Mucosa of descending colon (tissue), 3 donors: Measurements from ENCODE around the gene DOC2B. TPM values are rescaled to one million over a fixed set of nuclear protein-coding genes. Genes with fewer than 3 reads are reported as not detected.

Experiments
- ATAC-seq: fragments of 200-7000 bp; cut with Tn5 transposase; one replicate; pipeline ENCODE4 v1.9.1; 2020; ENCODE audit warnings: mild to moderate bottlenecking, moderate library complexity
- DNase-seq, 3 donors: peaks; one replicate each; pipeline ENCODE4 v3.0.0-alpha.2; 2020
- H3K36me3 ChIP-seq: fragments of 200-600 bp; one replicate; pipeline ENCODE4 v1.8.0; 2021; ENCODE audit warnings: low read depth, mild to moderate bottlenecking
- H3K4me1 ChIP-seq: fragments of 200-600 bp; one replicate; pipeline ENCODE4 v1.8.0; 2021; ENCODE audit warnings: low read depth, mild to moderate bottlenecking
- H3K4me3 ChIP-seq: fragments of 200-600 bp; one replicate; pipeline ENCODE4 v1.8.0; 2021; ENCODE audit warnings: mild to moderate bottlenecking
- H3K9me3 ChIP-seq: fragments of 200-600 bp; one replicate; pipeline ENCODE4 v1.8.0; 2021; ENCODE audit warnings: mild to moderate bottlenecking
- intact Hi-C, 2 donors: fragments of 100-400 bp; cut with DNase I in 1 of 2; cut with micrococcal nuclease in 1 of 2; formaldehyde crosslinking; loops; one replicate each; pipeline versions ENCODE4 v1.11.0 to v1.11.1; 2022; cut with DNase I, micrococcal nuclease
- total RNA-seq, 3 donors: library from RNA; stranded (reverse); fragmentation: NEBNext Ultra II Directional in 2 of 3; extraction: Animal tissue kit (Norgen Biotek cat#: 25700) in 2 of 3; gene quantifications; one replicate each; pipeline versions ENCODE4 v1.2.1 to v1.2.4, GENCODE V29; 2021 to 2023
- TF ChIP-seq, protein P1 (sequence below): fragments of 200-600 bp; IDR thresholded peaks from one replicate; pipeline ENCODE4 v1.8.0; 2022; ENCODE audit warnings: antibody characterized with exemption, mild to moderate bottlenecking
- donor health status: DM: no; HTN: no; CAD: no; lungs with moderate emphysema.
- donor health status: DM: no; HTN: no; CAD: no.
- donor health status: DM: no; HTN: yes; CAD: no.

DOC2B gene
- total RNA-seq, 3 donors from 2014 or later: 3.2 to 6.7 (median 4.0) TPM

DNA sequence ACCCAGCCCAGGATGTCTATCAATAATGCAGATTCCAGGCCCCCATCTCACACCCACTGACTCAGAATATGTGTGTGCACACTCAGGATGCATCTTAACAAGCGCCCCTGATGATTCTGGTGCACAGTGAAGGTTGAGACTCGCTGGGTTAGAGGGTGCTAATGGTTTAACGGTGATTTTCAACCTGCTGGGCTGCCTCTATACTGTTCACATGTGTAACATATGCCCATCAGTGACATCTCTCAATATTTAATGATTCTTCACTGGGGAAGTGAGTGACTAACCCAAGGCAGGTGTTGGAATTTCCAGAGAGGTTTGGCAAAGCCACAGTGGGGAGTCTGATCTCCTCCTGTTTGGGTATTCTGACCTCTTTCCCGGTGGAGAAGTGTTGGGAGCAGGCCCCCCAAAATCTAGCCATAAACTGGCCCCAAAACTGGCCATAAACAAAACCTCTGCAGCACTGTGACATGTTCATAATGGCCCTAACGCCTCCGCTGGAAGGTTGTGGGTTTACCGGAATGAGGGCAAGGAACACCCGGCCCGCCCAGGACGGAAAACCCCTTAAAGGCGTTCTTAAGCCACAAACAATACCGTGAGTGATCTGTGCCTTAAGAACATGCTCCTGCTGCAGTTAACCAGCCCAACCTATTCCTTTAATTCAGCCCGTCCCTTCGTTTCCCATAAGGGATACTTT is 4.1 kb upstream of the DOC2B start:
- peaks cover 4% of the 10 kb centered on the region for H3K4me1 ChIP-seq
- DNase-seq: no peak
- ATAC-seq: no peak
- H3K4me3 ChIP-seq: no peak overlapping the region
- no peaks in the 10 kb centered on the region for H3K36me3 ChIP-seq
- H3K9me3 ChIP-seq: no peaks in the 10 kb centered on the region
- TF ChIP-seq, protein P1, sequence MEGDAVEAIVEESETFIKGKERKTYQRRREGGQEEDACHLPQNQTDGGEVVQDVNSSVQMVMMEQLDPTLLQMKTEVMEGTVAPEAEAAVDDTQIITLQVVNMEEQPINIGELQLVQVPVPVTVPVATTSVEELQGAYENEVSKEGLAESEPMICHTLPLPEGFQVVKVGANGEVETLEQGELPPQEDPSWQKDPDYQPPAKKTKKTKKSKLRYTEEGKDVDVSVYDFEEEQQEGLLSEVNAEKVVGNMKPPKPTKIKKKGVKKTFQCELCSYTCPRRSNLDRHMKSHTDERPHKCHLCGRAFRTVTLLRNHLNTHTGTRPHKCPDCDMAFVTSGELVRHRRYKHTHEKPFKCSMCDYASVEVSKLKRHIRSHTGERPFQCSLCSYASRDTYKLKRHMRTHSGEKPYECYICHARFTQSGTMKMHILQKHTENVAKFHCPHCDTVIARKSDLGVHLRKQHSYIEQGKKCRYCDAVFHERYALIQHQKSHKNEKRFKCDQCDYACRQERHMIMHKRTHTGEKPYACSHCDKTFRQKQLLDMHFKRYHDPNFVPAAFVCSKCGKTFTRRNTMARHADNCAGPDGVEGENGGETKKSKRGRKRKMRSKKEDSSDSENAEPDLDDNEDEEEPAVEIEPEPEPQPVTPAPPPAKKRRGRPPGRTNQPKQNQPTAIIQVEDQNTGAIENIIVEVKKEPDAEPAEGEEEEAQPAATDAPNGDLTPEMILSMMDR: no peak
- intact Hi-C loops: no loop called here

GRCh38 chr17:183021-183420 is 1.6 kb upstream of the DOC2B start:
- no peak for ATAC-seq
- TF ChIP-seq, protein P1: no peak
- peaks cover 4% of the 10 kb centered on the region for H3K4me1 ChIP-seq
- no peak overlapping the region for H3K4me3 ChIP-seq
- no peaks in the 10 kb centered on the region for H3K9me3 ChIP-seq
- no peaks in the 10 kb centered on the region for H3K36me3 ChIP-seq
- DNase-seq: no peak
- intact Hi-C loops: no loop called here

GRCh38 chr17:182050-182751 is 751 bp upstream of the DOC2B start:
- Histone ChIP-seq H3K36me3 (no peaks in the 10 kb centered on the region), H3K4me1 (peaks cover 4% of the 10 kb centered on the region), H3K4me3 (no peak overlapping the region), H3K9me3 (no peaks in the 10 kb centered on the region)
- intact Hi-C loops: no loop called here
- DNase-seq (no peak), ATAC-seq (peak; percentile 61)
- TF ChIP-seq, protein P1: no peak

DNA sequence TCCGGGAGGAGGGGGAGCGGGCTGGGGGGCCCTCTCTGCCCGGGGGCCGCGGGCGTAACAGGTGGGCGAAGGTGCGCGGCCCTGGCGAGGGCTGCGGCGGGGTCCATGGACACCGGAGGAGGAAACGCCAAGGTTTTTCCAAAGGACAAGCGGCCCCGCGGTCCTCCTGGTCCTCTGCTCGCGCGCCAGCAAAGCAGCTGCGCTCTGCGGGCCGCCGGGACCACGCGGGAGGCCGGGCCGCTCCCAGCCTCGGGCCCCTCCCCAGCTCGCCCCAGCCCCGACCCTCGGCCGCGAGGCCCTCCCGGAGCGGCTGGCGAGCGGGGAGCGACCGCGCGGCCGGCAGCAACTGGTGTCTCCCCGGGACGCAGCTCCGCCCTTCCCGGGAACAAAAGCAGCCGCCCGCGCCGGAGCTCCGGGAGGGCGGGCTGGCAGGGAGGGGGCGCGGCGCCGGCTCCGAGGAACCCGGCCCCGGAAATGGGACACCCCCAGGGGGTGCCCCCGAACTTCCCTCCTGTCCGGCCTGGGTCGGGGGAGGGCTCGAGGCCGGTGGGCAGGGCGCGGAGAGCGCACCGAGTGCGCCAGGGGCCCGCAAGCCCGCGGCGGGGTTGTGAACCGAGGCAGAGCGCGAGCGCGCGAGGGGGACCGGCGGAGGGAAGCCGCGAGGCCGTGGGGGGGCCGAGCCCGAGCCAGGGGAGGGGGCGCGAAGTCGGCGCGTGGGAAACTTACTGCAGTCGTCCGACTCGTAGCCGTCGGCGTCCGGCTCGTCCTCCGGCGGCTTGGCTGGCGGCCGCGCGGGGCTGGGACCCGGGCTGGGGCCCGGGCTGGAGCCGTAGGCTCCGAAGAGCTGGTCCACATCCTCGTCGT is 837 bp downstream of the DOC2B start:
- no peak for DNase-seq
- ATAC-seq: peak; percentile 37
- peaks cover 4% of the 10 kb centered on the region for H3K4me1 ChIP-seq
- no peaks in the 10 kb centered on the region for H3K36me3 ChIP-seq
- no peak overlapping the region for H3K4me3 ChIP-seq
- TF ChIP-seq, protein P1: no peak
- no peaks in the 10 kb centered on the region for H3K9me3 ChIP-seq
- intact Hi-C loops: no loop called here

DNA sequence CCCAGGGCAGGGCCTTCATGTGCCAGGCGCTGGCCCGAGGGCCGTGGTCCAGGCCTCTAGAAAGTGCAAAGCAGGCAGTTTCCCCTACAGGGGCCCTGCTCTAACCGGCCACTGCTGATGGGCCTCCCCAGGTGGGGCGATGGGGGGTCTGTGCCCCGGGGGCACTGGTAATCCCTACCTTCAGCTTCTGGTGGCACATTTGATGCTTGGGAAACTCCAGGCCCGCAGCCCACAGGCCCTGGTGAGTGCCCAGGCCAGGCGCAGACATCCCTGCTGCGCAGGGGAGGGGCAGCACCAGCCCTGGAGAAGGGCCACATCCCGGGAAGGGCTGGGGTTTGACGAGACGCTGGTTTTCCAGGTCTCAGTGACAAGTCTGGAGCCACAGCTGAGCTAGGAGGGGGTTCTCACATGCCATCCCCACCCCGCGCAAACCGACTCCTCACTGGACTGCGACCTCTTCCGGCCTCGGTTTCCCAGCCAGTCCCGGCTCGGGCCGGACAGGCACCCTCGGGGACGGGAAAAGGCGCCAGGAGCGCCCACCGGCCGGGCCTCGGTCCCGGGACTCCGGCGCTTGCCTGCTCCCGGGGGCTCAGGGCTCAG is 1.6 kb downstream of the DOC2B start:
- Histone ChIP-seq H3K36me3 (no peaks in the 10 kb centered on the region), H3K9me3 (no peaks in the 10 kb centered on the region), H3K4me1 (peaks cover 4% of the 10 kb centered on the region), H3K4me3 (no peak overlapping the region)
- TF ChIP-seq, protein P1: no peak
- no peak for DNase-seq
- intact Hi-C loops: no loop called here
- ATAC-seq: no peak
